ENCODE measurements around the gene CHCHD6. TPM values are rescaled to one million over a fixed set of nuclear protein-coding genes. Genes with fewer than 3 reads are reported as not detected.

Gene CHCHD6
- total and polyA plus RNA-seq, 4 donors: 2.0 to 5.1 (median 3.9) TPM

DNA sequence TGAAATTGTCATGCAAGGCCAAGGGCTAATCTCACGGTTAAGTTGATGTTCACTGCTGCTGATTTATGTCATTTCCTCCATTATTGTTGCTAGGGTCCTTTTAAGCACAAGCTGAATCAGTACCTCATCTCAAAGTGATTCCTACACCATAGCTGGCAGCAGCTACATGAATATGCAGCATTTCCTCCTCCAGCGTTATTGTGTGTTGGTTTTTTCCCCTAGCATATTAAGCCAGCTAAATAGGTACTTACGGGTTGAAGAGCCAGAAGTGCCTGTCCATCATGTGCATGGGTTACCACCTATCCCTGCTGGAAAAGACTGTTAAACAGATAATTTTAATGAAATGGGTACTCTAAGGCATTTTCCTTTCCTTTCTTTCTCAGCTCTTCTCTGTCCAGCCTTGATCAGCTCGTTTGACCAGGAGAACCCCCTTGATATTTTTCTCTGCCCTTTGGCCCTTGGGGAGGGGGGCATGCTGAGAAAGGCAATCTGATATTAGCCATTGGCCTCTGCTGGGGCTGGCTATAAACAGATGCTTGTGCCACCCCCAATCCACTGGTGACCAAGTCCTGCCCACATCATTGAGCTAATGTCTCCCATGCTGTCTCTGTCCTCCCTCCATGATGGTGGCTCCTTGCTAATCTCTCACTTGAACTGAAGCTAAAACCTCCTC lies 163.3 kb downstream of the CHCHD6 start:
- H3K4me3 ChIP-seq (ENCODE audit: low read depth in 1 of 3, low read length in 3 of 3): no peak overlapping the region
- no peaks in the 10 kb centered on the region for H3K4me1 ChIP-seq (ENCODE audit: control insufficient read depth in 4 of 4, insufficient read depth in 4 of 4, low read length in 3 of 4)
- DNase-seq (ENCODE audit: low spot score): no peak
- no peaks in the 10 kb centered on the region for H3K27me3 ChIP-seq (ENCODE audit: control insufficient read depth in 4 of 4, insufficient read depth in 4 of 4, low read length in 3 of 4)
- H3K27ac ChIP-seq (ENCODE audit: low read depth in 1 of 2, low read length in 2 of 2): no peak overlapping the region
- 89% methylated on average over 4 of the region's 4 CpGs for WGBS
- H3K36me3 ChIP-seq (ENCODE audit: control insufficient read depth in 4 of 4, insufficient read depth in 3 of 4, low read depth in 1 of 4, low read length in 3 of 4): no peaks in the 10 kb centered on the region
- H3K9ac ChIP-seq (ENCODE audit: low read depth in 1 of 2, low read length in 2 of 2): no peak overlapping the region
- TF ChIP-seq FOXA2 (IDR thresholded peaks at IDR 0.05) (no peak), TAF1 (conservative IDR thresholded peaks at IDR 0.05) (no peak), EGR1 (IDR thresholded peaks at IDR 0.05; ENCODE audit: low read depth in 2 of 2) (no peak), YY1 (IDR thresholded peaks at IDR 0.05) (no peak), RXRA (IDR thresholded peaks at IDR 0.05) (no peak), HNF4A (conservative IDR thresholded peaks at IDR 0.05) (no peak), GABPA (IDR thresholded peaks at IDR 0.05 in 1 of 2, conservative IDR thresholded peaks at IDR 0.05 in 1 of 2) (no peak), HNF4G (IDR thresholded peaks at IDR 0.05) (no peak), NR2F2 (IDR thresholded peaks at IDR 0.05) (no peak), RAD21 (IDR thresholded peaks at IDR 0.05) (no peak), JUND (IDR thresholded peaks at IDR 0.05) (no peak), SP1 (IDR thresholded peaks at IDR 0.05) (no peak), FOXA1 (IDR thresholded peaks at IDR 0.05) (no peak)
- TF ChIP-seq, protein P1, sequence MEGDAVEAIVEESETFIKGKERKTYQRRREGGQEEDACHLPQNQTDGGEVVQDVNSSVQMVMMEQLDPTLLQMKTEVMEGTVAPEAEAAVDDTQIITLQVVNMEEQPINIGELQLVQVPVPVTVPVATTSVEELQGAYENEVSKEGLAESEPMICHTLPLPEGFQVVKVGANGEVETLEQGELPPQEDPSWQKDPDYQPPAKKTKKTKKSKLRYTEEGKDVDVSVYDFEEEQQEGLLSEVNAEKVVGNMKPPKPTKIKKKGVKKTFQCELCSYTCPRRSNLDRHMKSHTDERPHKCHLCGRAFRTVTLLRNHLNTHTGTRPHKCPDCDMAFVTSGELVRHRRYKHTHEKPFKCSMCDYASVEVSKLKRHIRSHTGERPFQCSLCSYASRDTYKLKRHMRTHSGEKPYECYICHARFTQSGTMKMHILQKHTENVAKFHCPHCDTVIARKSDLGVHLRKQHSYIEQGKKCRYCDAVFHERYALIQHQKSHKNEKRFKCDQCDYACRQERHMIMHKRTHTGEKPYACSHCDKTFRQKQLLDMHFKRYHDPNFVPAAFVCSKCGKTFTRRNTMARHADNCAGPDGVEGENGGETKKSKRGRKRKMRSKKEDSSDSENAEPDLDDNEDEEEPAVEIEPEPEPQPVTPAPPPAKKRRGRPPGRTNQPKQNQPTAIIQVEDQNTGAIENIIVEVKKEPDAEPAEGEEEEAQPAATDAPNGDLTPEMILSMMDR (IDR thresholded peaks at IDR 0.05; ENCODE audit: low read depth, low read length, missing input control): no peak
- TF ChIP-seq, protein P2, sequence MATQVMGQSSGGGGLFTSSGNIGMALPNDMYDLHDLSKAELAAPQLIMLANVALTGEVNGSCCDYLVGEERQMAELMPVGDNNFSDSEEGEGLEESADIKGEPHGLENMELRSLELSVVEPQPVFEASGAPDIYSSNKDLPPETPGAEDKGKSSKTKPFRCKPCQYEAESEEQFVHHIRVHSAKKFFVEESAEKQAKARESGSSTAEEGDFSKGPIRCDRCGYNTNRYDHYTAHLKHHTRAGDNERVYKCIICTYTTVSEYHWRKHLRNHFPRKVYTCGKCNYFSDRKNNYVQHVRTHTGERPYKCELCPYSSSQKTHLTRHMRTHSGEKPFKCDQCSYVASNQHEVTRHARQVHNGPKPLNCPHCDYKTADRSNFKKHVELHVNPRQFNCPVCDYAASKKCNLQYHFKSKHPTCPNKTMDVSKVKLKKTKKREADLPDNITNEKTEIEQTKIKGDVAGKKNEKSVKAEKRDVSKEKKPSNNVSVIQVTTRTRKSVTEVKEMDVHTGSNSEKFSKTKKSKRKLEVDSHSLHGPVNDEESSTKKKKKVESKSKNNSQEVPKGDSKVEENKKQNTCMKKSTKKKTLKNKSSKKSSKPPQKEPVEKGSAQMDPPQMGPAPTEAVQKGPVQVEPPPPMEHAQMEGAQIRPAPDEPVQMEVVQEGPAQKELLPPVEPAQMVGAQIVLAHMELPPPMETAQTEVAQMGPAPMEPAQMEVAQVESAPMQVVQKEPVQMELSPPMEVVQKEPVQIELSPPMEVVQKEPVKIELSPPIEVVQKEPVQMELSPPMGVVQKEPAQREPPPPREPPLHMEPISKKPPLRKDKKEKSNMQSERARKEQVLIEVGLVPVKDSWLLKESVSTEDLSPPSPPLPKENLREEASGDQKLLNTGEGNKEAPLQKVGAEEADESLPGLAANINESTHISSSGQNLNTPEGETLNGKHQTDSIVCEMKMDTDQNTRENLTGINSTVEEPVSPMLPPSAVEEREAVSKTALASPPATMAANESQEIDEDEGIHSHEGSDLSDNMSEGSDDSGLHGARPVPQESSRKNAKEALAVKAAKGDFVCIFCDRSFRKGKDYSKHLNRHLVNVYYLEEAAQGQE (IDR thresholded peaks at IDR 0.05): no peak
- TF ChIP-seq, protein P3, sequence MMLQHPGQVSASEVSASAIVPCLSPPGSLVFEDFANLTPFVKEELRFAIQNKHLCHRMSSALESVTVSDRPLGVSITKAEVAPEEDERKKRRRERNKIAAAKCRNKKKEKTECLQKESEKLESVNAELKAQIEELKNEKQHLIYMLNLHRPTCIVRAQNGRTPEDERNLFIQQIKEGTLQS (IDR thresholded peaks at IDR 0.05): no peak
- TF ChIP-seq, protein P4, sequence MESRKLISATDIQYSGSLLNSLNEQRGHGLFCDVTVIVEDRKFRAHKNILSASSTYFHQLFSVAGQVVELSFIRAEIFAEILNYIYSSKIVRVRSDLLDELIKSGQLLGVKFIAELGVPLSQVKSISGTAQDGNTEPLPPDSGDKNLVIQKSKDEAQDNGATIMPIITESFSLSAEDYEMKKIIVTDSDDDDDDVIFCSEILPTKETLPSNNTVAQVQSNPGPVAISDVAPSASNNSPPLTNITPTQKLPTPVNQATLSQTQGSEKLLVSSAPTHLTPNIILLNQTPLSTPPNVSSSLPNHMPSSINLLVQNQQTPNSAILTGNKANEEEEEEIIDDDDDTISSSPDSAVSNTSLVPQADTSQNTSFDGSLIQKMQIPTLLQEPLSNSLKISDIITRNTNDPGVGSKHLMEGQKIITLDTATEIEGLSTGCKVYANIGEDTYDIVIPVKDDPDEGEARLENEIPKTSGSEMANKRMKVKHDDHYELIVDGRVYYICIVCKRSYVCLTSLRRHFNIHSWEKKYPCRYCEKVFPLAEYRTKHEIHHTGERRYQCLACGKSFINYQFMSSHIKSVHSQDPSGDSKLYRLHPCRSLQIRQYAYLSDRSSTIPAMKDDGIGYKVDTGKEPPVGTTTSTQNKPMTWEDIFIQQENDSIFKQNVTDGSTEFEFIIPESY (IDR thresholded peaks at IDR 0.05): no peak
- TF ChIP-seq, protein P5, sequence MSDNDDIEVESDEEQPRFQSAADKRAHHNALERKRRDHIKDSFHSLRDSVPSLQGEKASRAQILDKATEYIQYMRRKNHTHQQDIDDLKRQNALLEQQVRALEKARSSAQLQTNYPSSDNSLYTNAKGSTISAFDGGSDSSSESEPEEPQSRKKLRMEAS (IDR thresholded peaks at IDR 0.05): no peak
- H3K9me3 ChIP-seq (ENCODE audit: control insufficient read depth in 4 of 4, low read length in 3 of 4): no peaks in the 10 kb centered on the region

Data from liver (tissue), 9 donors.